HUES64 (cell line): Measurements from ENCODE around the gene IFI35.
"Not testable (repeated sequence)": the region's sequence is repeated elsewhere in the genome, so short reads cannot be mapped to it uniquely, and the experiment has no call there.

Experiments used
- H3K27ac ChIP-seq: 2 replicates; pipeline ENCODE4 v1.7.0; 2013; ENCODE audit warnings: low read depth, low read length, inconsistent platforms
- H3K27me3 ChIP-seq: 2 replicates; pipeline ENCODE4 v1.6.1; 2013; ENCODE audit warnings: mild to moderate bottlenecking, low read length; ENCODE audit not compliant: insufficient read depth
- H3K36me3 ChIP-seq: 2 replicates; pipeline ENCODE4 v1.6.1; 2013; ENCODE audit warnings: mild to moderate bottlenecking, low read length; ENCODE audit not compliant: insufficient read depth
- H3K4me1 ChIP-seq: 2 replicates; pipeline ENCODE4 v1.6.1; 2013; ENCODE audit warnings: mild to moderate bottlenecking, low read length, moderate library complexity; ENCODE audit not compliant: insufficient read depth
- H3K4me3 ChIP-seq: 2 replicates; pipeline ENCODE4 v1.5.1; 2013; ENCODE audit warnings: mild to moderate bottlenecking, low read length, moderate library complexity
- H3K9ac ChIP-seq: 2 replicates; pipeline ENCODE4 v1.6.1; 2013; ENCODE audit warnings: mild to moderate bottlenecking, low read depth, low read length
- H3K9me3 ChIP-seq: 2 replicates; pipeline ENCODE4 v1.6.1; 2013; ENCODE audit warnings: low read depth, low read length; ENCODE audit not compliant: insufficient read depth
- WGBS: fragments of 150-250, 120-280 bp; methylation state at CpG from one replicate; pipeline ENCODE4 v1.1.7; 2013; ENCODE audit warnings: missing lambda C conversion rate; 5-methylcytosine and 5-hydroxymethylcytosine counted together

The IFI35 gene

GRCh38 chr17:42980766-42981397 is 25.7 kb upstream of the IFI35 start:
- H3K9ac ChIP-seq, result peak overlapping the region; percentile 72
- WGBS, result under 1% methylated on average over 66 of the region's 67 CpGs
- peak overlapping the region; percentile 93 for H3K27ac ChIP-seq
- peaks cover 14% of the 10 kb centered on the region for H3K36me3 ChIP-seq
- H3K9me3 ChIP-seq, result no peaks in the 10 kb centered on the region
- peak overlapping the region; percentile 76 for H3K4me3 ChIP-seq
- no peaks in the 10 kb centered on the region for H3K27me3 ChIP-seq
- H3K4me1 ChIP-seq, result peaks cover 3% of the 10 kb centered on the region; the same call in 1 of the 2 replicates

- H3K4me1 ChIP-seq, result peaks cover 3% of the 10 kb centered on the region; the same call in 1 of the 2 replicates
- H3K4me3 ChIP-seq, result 0 out of 2 replicates have a peak overlapping the region, but pooled peaks have one; percentile 1
- H3K36me3 ChIP-seq, result peaks cover 25% of the 10 kb centered on the region
- no peaks in the 10 kb centered on the region for H3K9me3 ChIP-seq
- no peak overlapping the region for H3K27ac ChIP-seq
- no peak overlapping the region for H3K9ac ChIP-seq
- no peaks in the 10 kb centered on the region for H3K27me3 ChIP-seq
These were observed 24.3 kb upstream of the IFI35 start for GRCh38 chr17:42982266-42982665.

GRCh38 chr17:42985225-42985624 is 21.4 kb upstream of the IFI35 start:
- Histone ChIP-seq H3K27me3 (no peaks in the 10 kb centered on the region), H3K36me3 (peaks cover 55% of the 10 kb centered on the region), H3K27ac (no peak overlapping the region), H3K4me3 (no peak overlapping the region), H3K9me3 (no peaks in the 10 kb centered on the region), H3K4me1 (no peaks in the 10 kb centered on the region), H3K9ac (no peak overlapping the region)
- no CpG with 5 or more reads among the region's 1 CpG for WGBS

- Histone ChIP-seq H3K27me3 (no peaks in the 10 kb centered on the region), H3K4me3 (no peak overlapping the region), H3K9me3 (no peaks in the 10 kb centered on the region), H3K9ac (no peak overlapping the region), H3K36me3 (peaks cover 79% of the 10 kb centered on the region), H3K4me1 (no peaks in the 10 kb centered on the region), H3K27ac (no peak overlapping the region)
- WGBS, result 94% methylated on average over 5 of the region's 5 CpGs
These were observed 17.4 kb upstream of the IFI35 start for GRCh38 chr17:42989141-42989540.

- Histone ChIP-seq H3K27ac (no peak overlapping the region), H3K9ac (no peak overlapping the region)
These were observed 16.6 kb upstream of the IFI35 start for GRCh38 chr17:42989726-42990652.

GRCh38 chr17:42991471-42991870 is 15.1 kb upstream of the IFI35 start:
- H3K9ac ChIP-seq, result no peak overlapping the region
- H3K27ac ChIP-seq, result no peak overlapping the region
- no peaks in the 10 kb centered on the region for H3K27me3 ChIP-seq
- WGBS, result 94% methylated on average over 6 of the region's 6 CpGs
- peaks cover 65% of the 10 kb centered on the region for H3K36me3 ChIP-seq
- no peaks in the 10 kb centered on the region for H3K4me1 ChIP-seq
- no peaks in the 10 kb centered on the region for H3K9me3 ChIP-seq
- H3K4me3 ChIP-seq, result no peak overlapping the region

More at GRCh38 chr17:42989726-42990652, 16.6 kb upstream of the IFI35 start:
- H3K36me3 ChIP-seq, result peaks cover 77% of the 10 kb centered on the region
- H3K4me1 ChIP-seq, result no peaks in the 10 kb centered on the region
- H3K27me3 ChIP-seq, result no peaks in the 10 kb centered on the region
- 93% methylated on average over 5 of the region's 6 CpGs for WGBS
- no peaks in the 10 kb centered on the region for H3K9me3 ChIP-seq
- no peak overlapping the region for H3K4me3 ChIP-seq

GRCh38 chr17:42992872-42993271 is 13.7 kb upstream of the IFI35 start:
- WGBS, result 93% methylated on average over 5 of the region's 5 CpGs
- H3K9ac ChIP-seq, result no peak overlapping the region
- H3K36me3 ChIP-seq, result peaks cover 51% of the 10 kb centered on the region

GRCh38 chr17:42993913-42994312 is 12.7 kb upstream of the IFI35 start:
- H3K9me3 ChIP-seq, H3K4me3 ChIP-seq, H3K4me1 ChIP-seq, H3K27ac ChIP-seq, H3K9ac ChIP-seq, H3K27me3 ChIP-seq: not testable (repeated sequence)
- peaks cover 40% of the 10 kb centered on the region for H3K36me3 ChIP-seq
- 97% methylated on average over 9 of the region's 10 CpGs for WGBS

More at GRCh38 chr17:42992872-42993271, 13.7 kb upstream of the IFI35 start:
- Histone ChIP-seq H3K27ac (no peak overlapping the region), H3K4me1 (peaks cover 7% of the 10 kb centered on the region; the same call in 1 of the 2 replicates), H3K27me3 (no peaks in the 10 kb centered on the region), H3K4me3 (no peak overlapping the region), H3K9me3 (no peaks in the 10 kb centered on the region)

- Histone ChIP-seq H3K4me3 (peak overlapping the region; percentile 91), H3K36me3 (peaks cover 44% of the 10 kb centered on the region), H3K4me1 (peaks cover 18% of the 10 kb centered on the region), H3K9me3 (no peaks in the 10 kb centered on the region), H3K27ac (no peak overlapping the region; the same call in 1 of the 2 replicates), H3K27me3 (no peaks in the 10 kb centered on the region), H3K9ac (peak overlapping the region; percentile 38; the same call in 1 of the 2 replicates)
- 27% methylated on average over 3 of the region's 5 CpGs for WGBS
These were observed 9.1 kb upstream of the IFI35 start for GRCh38 chr17:42997390-42997983.

GRCh38 chr17:42997984-42998938 is 8.3 kb upstream of the IFI35 start, which contains the start of gene RPL27:
TSS of gene RPL27 (plus strand) at chr17:42998419. CDS start at chr17:42998751, 332 bp downstream.
- Histone ChIP-seq H3K4me3 (peak within 1 kb of the TSS; percentile 91), H3K27ac (peak within 1 kb of the TSS; percentile 94), H3K9me3 (no peaks in the 10 kb centered on the region), H3K27me3 (no peaks in the 10 kb centered on the region), H3K36me3 (peaks cover 44% of the 10 kb centered on the region), H3K9ac (peak within 1 kb of the TSS; percentile 98), H3K4me1 (peaks cover 18% of the 10 kb centered on the region)
- under 1% methylated on average over 49 of the region's 49 CpGs for WGBS
